Measurements from ENCODE around the gene SERINC5. TPM values are rescaled to one million over a fixed set of nuclear protein-coding genes. Genes with fewer than 3 reads are reported as not detected.
"Not testable (repeated sequence)": the region's sequence is repeated elsewhere in the genome, so short reads cannot be mapped to it uniquely, and the experiment has no call there.

The SERINC5 gene
- polyA plus RNA-seq, 4 donors, result 51.9 to 60.6 (median 54.9) TPM

DNA sequence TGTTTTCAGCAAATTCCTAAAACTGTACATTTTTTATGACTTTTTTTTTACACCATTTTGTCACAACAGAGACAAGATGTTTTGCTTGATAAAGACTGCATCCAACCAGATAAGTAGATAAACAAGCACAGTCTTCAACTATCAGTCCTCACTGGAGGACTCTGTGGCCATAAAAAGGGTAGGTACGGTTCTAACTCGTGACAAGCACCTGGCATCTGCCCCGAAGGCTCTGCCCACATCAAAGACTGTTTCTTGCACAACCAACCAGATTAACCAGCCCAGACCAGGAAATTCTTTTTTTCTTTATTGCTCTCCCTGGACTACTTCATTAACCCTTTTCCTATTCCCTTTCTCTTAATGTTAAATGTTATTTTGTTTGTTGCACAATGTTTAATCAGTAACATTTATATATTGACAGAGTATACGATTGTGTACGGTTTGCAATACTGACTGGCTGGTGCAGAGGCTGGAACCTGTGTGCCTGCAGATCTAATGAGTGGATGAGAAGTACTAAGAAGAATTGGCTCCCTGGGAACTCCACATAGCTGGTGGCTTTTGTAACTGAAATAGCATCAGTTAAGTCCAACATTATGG lies 74.1 kb downstream of the SERINC5 start:
- DNase-seq (ENCODE audit: low read depth in 4 of 4, low spot score in 3 of 4), result no peak

DNA sequence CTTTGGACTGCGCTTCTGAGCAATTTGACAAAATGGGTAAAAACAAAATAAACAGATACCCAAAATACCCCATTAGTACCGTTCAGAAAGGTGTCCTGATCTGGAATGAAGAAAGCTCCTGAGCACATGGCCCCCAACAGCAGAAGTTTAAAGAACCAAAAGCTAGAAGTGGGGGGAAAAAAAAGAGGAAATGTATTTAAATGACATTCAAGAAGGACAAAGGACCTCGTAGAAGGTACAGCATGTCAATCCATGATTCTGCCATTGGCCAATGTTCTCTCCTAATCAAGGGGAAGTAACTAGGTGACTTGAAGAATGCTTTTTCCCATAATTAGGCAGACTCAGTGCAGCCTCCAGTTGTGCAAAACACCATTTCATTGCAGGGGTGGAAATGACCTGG lies 78.6 kb downstream of the SERINC5 start:
- DNase-seq (ENCODE audit: low read depth in 4 of 4, low spot score in 3 of 4), result no peak

GRCh38 chr5:80175337-80175736 lies 80.5 kb downstream of the SERINC5 start:
- no peak for DNase-seq (ENCODE audit: low read depth in 4 of 4, low spot score in 3 of 4)

GRCh38 chr5:80174790-80175189 lies 81.1 kb downstream of the SERINC5 start:
- no peak for DNase-seq (ENCODE audit: low read depth in 4 of 4, low spot score in 3 of 4)

- no peak for DNase-seq (ENCODE audit: low read depth in 4 of 4, low spot score in 3 of 4)
Observed at GRCh38 chr5:80172067-80172695, 83.7 kb downstream of the SERINC5 start.

- no peak for DNase-seq (ENCODE audit: low read depth in 4 of 4, low spot score in 3 of 4)
Observed at GRCh38 chr5:80170117-80170535, 85.7 kb downstream of the SERINC5 start.

GRCh38 chr5:80168388-80169028 lies 87.3 kb downstream of the SERINC5 start:
- DNase-seq (ENCODE audit: low read depth in 4 of 4, low spot score in 3 of 4), result no peak

DNA sequence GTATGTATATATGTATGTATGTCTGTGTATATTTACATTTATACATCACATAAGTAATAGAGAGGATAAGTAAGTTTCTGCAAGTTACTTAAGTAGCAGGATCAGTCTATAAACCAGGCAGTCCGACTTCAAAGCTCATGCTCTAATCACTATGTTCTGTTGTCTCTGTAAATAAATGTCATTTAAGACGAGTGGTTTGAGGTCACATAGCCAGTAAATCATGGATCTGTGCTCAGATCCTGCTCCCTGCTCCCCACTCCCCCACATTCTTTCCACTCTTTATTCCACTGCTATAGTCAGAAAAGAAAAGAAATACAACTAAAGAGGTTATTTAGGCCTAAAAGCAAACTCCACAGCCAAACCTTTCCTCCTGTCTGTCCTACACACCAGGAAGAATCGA lies 90.4 kb downstream of the SERINC5 start:
- peak in 3 of 4 donors; percentile 61 to 82 (median 78) for DNase-seq (ENCODE audit: low read depth in 4 of 4, low spot score in 3 of 4)

- no peak for DNase-seq (ENCODE audit: low read depth in 4 of 4, low spot score in 3 of 4)
Observed at GRCh38 chr5:80161165-80161564, 94.7 kb downstream of the SERINC5 start.

GRCh38 chr5:80160242-80160641 lies 95.6 kb downstream of the SERINC5 start:
- DNase-seq (ENCODE audit: low read depth in 4 of 4, low spot score in 3 of 4), result no peak

- no peak for DNase-seq (ENCODE audit: low read depth in 4 of 4, low spot score in 3 of 4)
Observed at GRCh38 chr5:80159133-80159815, 96.6 kb downstream of the SERINC5 start.

- DNase-seq (ENCODE audit: low read depth in 4 of 4, low spot score in 3 of 4), result peak in 1 of 4 donors; percentile 38
Observed at GRCh38 chr5:80156156-80156555, 99.7 kb downstream of the SERINC5 start.

- no peak for DNase-seq (ENCODE audit: low read depth in 4 of 4, low spot score in 3 of 4)
Observed at GRCh38 chr5:80154749-80155148, 101.1 kb downstream of the SERINC5 start.

DNA sequence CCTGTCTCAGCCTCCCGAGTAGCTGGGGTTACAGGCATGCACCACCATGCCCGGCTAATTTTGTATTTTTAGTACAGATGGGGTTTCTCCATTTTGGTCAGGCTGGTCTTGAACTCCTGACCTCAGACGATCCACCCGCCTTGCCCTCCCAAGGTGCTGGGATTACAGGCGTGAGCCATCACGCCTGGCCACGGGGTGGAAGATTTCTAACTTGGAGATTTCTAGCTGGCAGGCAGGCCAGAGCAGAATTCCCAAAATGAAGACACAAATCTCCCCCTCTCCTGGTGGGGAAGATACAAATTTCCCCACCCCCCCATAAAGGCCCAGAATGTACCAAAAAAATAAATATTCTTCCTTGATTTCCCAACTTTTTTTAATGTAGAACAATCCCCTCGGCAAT lies 101.6 kb downstream of the SERINC5 start:
- DNase-seq (ENCODE audit: low read depth in 4 of 4, low spot score in 3 of 4), result not testable (repeated sequence)

DNA sequence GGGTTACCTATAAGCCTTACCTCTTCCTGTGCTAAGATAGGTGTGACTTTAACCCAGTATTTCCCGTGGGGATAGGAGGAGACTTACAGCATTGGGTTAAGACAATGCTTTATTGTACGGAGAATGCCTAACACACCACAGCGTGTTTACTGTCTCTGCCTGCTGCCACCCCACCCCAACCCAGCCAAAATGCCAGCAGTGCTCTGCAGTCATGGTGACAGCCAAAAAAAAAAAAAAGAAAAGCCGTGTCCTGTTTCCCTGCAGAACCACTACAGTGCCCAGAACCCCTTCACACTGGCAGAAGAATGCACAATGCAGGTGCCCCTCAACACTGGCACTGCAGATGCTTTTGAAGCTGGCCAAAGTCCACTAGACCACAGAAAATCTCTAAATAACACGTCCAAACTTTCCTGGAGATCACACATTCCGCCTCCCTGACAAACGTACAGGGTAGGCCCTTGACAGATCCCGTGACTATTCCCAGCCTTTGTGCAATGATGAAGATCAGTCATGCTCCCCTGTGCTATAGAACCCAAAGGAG lies 102.2 kb downstream of the SERINC5 start:
- no peak for DNase-seq (ENCODE audit: low read depth in 4 of 4, low spot score in 3 of 4)

- DNase-seq (ENCODE audit: low read depth in 4 of 4, low spot score in 3 of 4), result no peak
Observed at GRCh38 chr5:80152778-80153177, 103.1 kb downstream of the SERINC5 start.

GRCh38 chr5:80151890-80152289 lies 104.0 kb downstream of the SERINC5 start:
- DNase-seq (ENCODE audit: low read depth in 4 of 4, low spot score in 3 of 4), result no peak

- no peak for DNase-seq (ENCODE audit: low read depth in 4 of 4, low spot score in 3 of 4)
Observed at GRCh38 chr5:80150731-80151130, 105.1 kb downstream of the SERINC5 start.

DNA sequence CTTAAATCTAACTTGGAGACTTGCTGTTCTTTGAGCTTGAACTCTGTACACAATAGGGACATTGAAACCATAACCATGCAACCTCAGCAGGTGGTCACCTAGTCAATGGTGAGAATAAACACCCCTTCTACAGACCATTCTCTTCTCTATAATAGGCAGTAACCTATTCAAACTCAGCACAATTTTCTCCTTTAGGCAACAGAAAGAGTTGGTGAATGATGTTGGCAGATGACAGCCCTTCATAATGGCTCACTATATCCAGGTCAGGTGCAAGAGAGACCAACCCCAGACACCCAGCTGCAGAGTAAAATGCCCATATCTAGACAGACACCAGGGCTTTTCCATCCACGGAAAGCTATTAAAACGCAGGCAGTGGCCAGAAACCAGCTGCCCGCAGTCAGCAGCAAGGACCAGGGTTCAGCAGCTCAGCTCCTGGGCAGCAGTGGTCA lies 106.7 kb downstream of the SERINC5 start:
- DNase-seq (ENCODE audit: low read depth in 4 of 4, low spot score in 3 of 4), result no peak

GRCh38 chr5:80147119-80147815 lies 108.6 kb downstream of the SERINC5 start:
- no peak for DNase-seq (ENCODE audit: low read depth in 4 of 4, low spot score in 3 of 4)

- DNase-seq (ENCODE audit: low read depth in 4 of 4, low spot score in 3 of 4), result no peak
Observed at GRCh38 chr5:80146046-80146445, 109.8 kb downstream of the SERINC5 start.

Data from right renal pelvis (tissue), 4 donors.